ENCODE measurements around the gene LRRN4CL.

- TF ChIP-seq CTCF (IDR thresholded peaks at IDR 0.05) (no peak), ZFX (IDR thresholded peaks at IDR 0.05; ENCODE audit: borderline replicate concordance) (no peak)
Measured at GRCh38 chr11:62669420-62670161, 19.7 kb downstream of the LRRN4CL start.
